Measurements from ENCODE around the gene TFCP2L1.

TFCP2L1 gene

GRCh38 chr2:121172456-121172855, 112.5 kb downstream of the TFCP2L1 start:
- no peaks in the 10 kb centered on the region for H3K27me3 ChIP-seq (ENCODE audit: low read length)

GRCh38 chr2:121171625-121172119, 113.3 kb downstream of the TFCP2L1 start:
- H3K9me2 ChIP-seq (replicated peaks; ENCODE audit: insufficient read depth, low read length) = no peaks in the 10 kb centered on the region; the same call in 1 of the 2 replicates
- no peak overlapping the region for H3K4me2 ChIP-seq (ENCODE audit: low read depth, low read length, poor library complexity, severe bottlenecking)

More at GRCh38 chr2:121172456-121172855, 112.5 kb downstream of the TFCP2L1 start:
- Histone ChIP-seq H4K20me1 (ENCODE audit: low read depth, low read length) (no peaks in the 10 kb centered on the region), H2AFZ (ENCODE audit: low read depth, low read length, severe bottlenecking) (no peak overlapping the region), H3K9me2 (replicated peaks; ENCODE audit: insufficient read depth, low read length) (no peaks in the 10 kb centered on the region; the same call in 1 of the 2 replicates), H3K9me3 (ENCODE audit: insufficient read depth, low read length) (no peaks in the 10 kb centered on the region; the same call in 1 of the 2 replicates), H3F3A (ENCODE audit: insufficient read depth) (no peaks in the 10 kb centered on the region), H3K27ac (ENCODE audit: low read depth, low read length) (no peak overlapping the region), H3K4me2 (ENCODE audit: low read depth, low read length, poor library complexity, severe bottlenecking) (no peak overlapping the region), H3K79me2 (ENCODE audit: insufficient read depth, low read length) (no peaks in the 10 kb centered on the region), H3K9ac (ENCODE audit: low read length) (no peak overlapping the region), H3K4me3 (ENCODE audit: insufficient read depth, low read length, poor library complexity, severe bottlenecking) (no peak overlapping the region), H3K36me3 (ENCODE audit: low read length) (no peaks in the 10 kb centered on the region)
- TF ChIP-seq EZH2phosphoT487 (conservative IDR thresholded peaks at IDR 0.05; ENCODE audit: low read length) = no peak
- TF ChIP-seq, protein P1, sequence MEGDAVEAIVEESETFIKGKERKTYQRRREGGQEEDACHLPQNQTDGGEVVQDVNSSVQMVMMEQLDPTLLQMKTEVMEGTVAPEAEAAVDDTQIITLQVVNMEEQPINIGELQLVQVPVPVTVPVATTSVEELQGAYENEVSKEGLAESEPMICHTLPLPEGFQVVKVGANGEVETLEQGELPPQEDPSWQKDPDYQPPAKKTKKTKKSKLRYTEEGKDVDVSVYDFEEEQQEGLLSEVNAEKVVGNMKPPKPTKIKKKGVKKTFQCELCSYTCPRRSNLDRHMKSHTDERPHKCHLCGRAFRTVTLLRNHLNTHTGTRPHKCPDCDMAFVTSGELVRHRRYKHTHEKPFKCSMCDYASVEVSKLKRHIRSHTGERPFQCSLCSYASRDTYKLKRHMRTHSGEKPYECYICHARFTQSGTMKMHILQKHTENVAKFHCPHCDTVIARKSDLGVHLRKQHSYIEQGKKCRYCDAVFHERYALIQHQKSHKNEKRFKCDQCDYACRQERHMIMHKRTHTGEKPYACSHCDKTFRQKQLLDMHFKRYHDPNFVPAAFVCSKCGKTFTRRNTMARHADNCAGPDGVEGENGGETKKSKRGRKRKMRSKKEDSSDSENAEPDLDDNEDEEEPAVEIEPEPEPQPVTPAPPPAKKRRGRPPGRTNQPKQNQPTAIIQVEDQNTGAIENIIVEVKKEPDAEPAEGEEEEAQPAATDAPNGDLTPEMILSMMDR (IDR thresholded peaks at IDR 0.05; ENCODE audit: insufficient read depth, low read length, poor library complexity, severe bottlenecking) = no peak

GRCh38 chr2:121170577-121170976, 114.4 kb downstream of the TFCP2L1 start:
- Histone ChIP-seq H3K9me2 (replicated peaks; ENCODE audit: insufficient read depth, low read length) (no peaks in the 10 kb centered on the region), H4K20me1 (ENCODE audit: low read depth, low read length) (no peaks in the 10 kb centered on the region), H3K4me2 (ENCODE audit: low read depth, low read length, poor library complexity, severe bottlenecking) (no peak overlapping the region), H2AFZ (ENCODE audit: low read depth, low read length, severe bottlenecking) (no peak overlapping the region), H3K36me3 (ENCODE audit: low read length) (no peaks in the 10 kb centered on the region), H3K9me3 (ENCODE audit: insufficient read depth, low read length) (no peaks in the 10 kb centered on the region; the same call in 1 of the 2 replicates), H3K4me3 (ENCODE audit: insufficient read depth, low read length, poor library complexity, severe bottlenecking) (no peak overlapping the region), H3K27ac (ENCODE audit: low read depth, low read length) (no peak overlapping the region), H3K27me3 (ENCODE audit: low read length) (no peaks in the 10 kb centered on the region), H3K9ac (ENCODE audit: low read length) (no peak overlapping the region), H3F3A (ENCODE audit: insufficient read depth) (no peaks in the 10 kb centered on the region), H3K79me2 (ENCODE audit: insufficient read depth, low read length) (no peaks in the 10 kb centered on the region)
- no peak for TF ChIP-seq EZH2phosphoT487 (conservative IDR thresholded peaks at IDR 0.05; ENCODE audit: low read length)
- TF ChIP-seq, protein P1 (IDR thresholded peaks at IDR 0.05; ENCODE audit: insufficient read depth, low read length, poor library complexity, severe bottlenecking) = no peak

More at GRCh38 chr2:121171625-121172119, 113.3 kb downstream of the TFCP2L1 start:
- Histone ChIP-seq H3K36me3 (ENCODE audit: low read length) (no peaks in the 10 kb centered on the region), H2AFZ (ENCODE audit: low read depth, low read length, severe bottlenecking) (no peak overlapping the region), H3K9ac (ENCODE audit: low read length) (no peak overlapping the region), H3K27ac (ENCODE audit: low read depth, low read length) (no peak overlapping the region), H3K4me3 (ENCODE audit: insufficient read depth, low read length, poor library complexity, severe bottlenecking) (no peak overlapping the region), H3F3A (ENCODE audit: insufficient read depth) (no peaks in the 10 kb centered on the region), H3K9me3 (ENCODE audit: insufficient read depth, low read length) (no peaks in the 10 kb centered on the region; the same call in 1 of the 2 replicates), H3K79me2 (ENCODE audit: insufficient read depth, low read length) (no peaks in the 10 kb centered on the region), H3K27me3 (ENCODE audit: low read length) (no peaks in the 10 kb centered on the region), H4K20me1 (ENCODE audit: low read depth, low read length) (no peaks in the 10 kb centered on the region)
- TF ChIP-seq, protein P1 (IDR thresholded peaks at IDR 0.05; ENCODE audit: insufficient read depth, low read length, poor library complexity, severe bottlenecking) = no peak
- no peak for TF ChIP-seq EZH2phosphoT487 (conservative IDR thresholded peaks at IDR 0.05; ENCODE audit: low read length)
